Cardiac ventricle fibroblast (primary cell): ENCODE measurements around the gene FPR1. TPM values are rescaled to one million over a fixed set of nuclear protein-coding genes. Genes with fewer than 3 reads are reported as not detected.

Source experiments
- total RNA-seq: library from RNA; depleted of rRNA; stranded (reverse); fragments of >200 nt; gene quantifications from 2 replicates; pipeline ENCODE4 v1.2.3, GENCODE V29; 2015

Gene FPR1
- 0.44 TPM in 1 of 2 replicates, not detected in the other for total RNA-seq

GRCh38 chr19:51751655-51752054, at the start of gene FPR1:
Gene FPR1 (minus strand): TSS chr19:51751878. CDS start chr19:51746994, 4,884 bp downstream.

GRCh38 chr19:51794885-51795490, 43.3 kb upstream of the FPR1 start, which contains the start of gene FPR3:
Gene FPR3 (plus strand): TSS chr19:51795157. CDS start chr19:51823749, 28,592 bp downstream.

GRCh38 chr19:51760697-51761356, 9.1 kb upstream of the FPR1 start, which contains the start of gene FPR2:
Gene FPR2 (plus strand): TSS chr19:51761180. CDS start chr19:51768659, 7,479 bp downstream.

Other genes starting within 250 kb of the FPR1 start
- gene SIGLEC6, start 220.2 kb downstream of the FPR1 start, total RNA-seq = not detected in 2 replicates
- gene ZNF175, start 180.6 kb downstream of the FPR1 start, total RNA-seq = 4.3 and 6.6 TPM in 2 replicates
- gene SIGLEC5, start 121.5 kb downstream of the FPR1 start, total RNA-seq = not detected in 2 replicates
- not detected in 2 replicates for gene SIGLEC14, start 105.1 kb downstream of the FPR1 start, total RNA-seq
- gene SPACA6, start 58.5 kb downstream of the FPR1 start, total RNA-seq = 4.9 and 6.6 TPM in 2 replicates
- gene HAS1, start 27.9 kb downstream of the FPR1 start, total RNA-seq = not detected in 2 replicates
- gene FPR2, start 9.3 kb upstream of the FPR1 start, total RNA-seq = 0.44 TPM in 1 of 2 replicates, not detected in the other
- gene FPR3, start 43.3 kb upstream of the FPR1 start, total RNA-seq = 0.44 TPM in 1 of 2 replicates, not detected in the other
- 9.6 and 25.3 TPM in 2 replicates for gene ZNF577, start 136.1 kb upstream of the FPR1 start, total RNA-seq
- 3.0 and 6.8 TPM in 2 replicates for gene ZNF649, start 153.1 kb upstream of the FPR1 start, total RNA-seq
- 1.7 and 2.9 TPM in 2 replicates for gene ZNF613, start 175.6 kb upstream of the FPR1 start, total RNA-seq
- 7.3 and 8.5 TPM in 2 replicates for gene ZNF350, start 235.0 kb upstream of the FPR1 start, total RNA-seq